G401 (cell line): ENCODE data around the gene DLG5. TPM values are rescaled to one million over a fixed set of nuclear protein-coding genes. Genes with fewer than 3 reads are reported as not detected.

ENCODE experiments used
- DNase-seq: peaks from one replicate; pipeline ENCODE4 v3.0.0-alpha.2; 2015; ENCODE audit warnings: low spot score
- in situ Hi-C: cut with HindIII; loops from 2 replicates; pipeline ENCODE4 v1.10.0; 2016; ENCODE audit warnings: low sequenced_read_pairs, mixed read lengths
- total RNA-seq: library from RNA; depleted of rRNA; stranded (reverse); fragments of >200 nt; shearing (Covaris generic); gene quantifications from 2 replicates; pipeline ENCODE4 v1.2.3, GENCODE V29; 2014

DLG5 gene
- total RNA-seq, 1 experiment from 2014 or later, result 48.7 TPM

GRCh38 chr10:77919713-77920108 is 6.8 kb downstream of the DLG5 start:
- in situ Hi-C loops, result no loop called here
- no peak for DNase-seq

DNA sequence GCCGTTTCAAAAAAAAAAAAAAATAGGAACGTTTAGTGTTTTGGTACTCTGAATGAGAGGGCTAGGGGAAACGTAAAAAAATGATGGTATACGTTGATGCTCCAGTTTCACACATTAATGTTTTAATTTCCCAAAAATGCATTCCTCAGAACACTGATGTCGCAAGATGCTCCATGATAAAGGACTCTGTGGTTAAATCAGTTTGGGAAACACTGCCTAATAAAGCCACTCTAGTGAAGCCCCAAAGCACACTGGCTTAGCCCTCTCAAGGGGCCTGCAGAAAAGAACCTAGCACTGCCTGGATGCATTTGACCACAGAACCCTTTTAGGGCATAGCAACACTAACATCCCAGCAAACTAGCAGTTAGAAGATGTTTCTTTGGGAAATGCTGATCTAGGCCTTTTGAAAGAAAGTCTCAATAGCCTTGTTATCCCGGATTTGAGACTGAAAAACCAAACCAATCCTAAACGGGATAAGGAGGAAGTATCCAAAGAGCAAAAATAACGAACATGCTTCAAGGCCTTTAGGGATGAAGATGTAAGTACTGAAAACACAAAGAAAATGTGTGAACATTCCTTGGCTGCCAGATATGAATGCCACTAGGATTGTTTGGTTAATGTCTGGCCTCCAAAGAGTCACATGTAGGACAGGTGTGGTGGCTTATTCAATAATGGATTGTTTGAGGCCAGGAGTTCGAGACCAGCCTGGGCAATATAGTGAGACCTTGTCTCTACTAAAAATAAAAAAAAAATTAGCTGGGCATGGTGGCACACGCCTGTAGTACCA is 11.0 kb downstream of the DLG5 start:
- in situ Hi-C loops, result no loop called here
- no peak for DNase-seq

GRCh38 chr10:77913090-77913489 is 13.5 kb downstream of the DLG5 start:
- in situ Hi-C loops, result no loop called here

GRCh38 chr10:77912576-77912975 is 14.0 kb downstream of the DLG5 start:
- DNase-seq, result no peak
- in situ Hi-C loops, result no loop called here

More at GRCh38 chr10:77913090-77913489, 13.5 kb downstream of the DLG5 start:
- no peak for DNase-seq

DNA sequence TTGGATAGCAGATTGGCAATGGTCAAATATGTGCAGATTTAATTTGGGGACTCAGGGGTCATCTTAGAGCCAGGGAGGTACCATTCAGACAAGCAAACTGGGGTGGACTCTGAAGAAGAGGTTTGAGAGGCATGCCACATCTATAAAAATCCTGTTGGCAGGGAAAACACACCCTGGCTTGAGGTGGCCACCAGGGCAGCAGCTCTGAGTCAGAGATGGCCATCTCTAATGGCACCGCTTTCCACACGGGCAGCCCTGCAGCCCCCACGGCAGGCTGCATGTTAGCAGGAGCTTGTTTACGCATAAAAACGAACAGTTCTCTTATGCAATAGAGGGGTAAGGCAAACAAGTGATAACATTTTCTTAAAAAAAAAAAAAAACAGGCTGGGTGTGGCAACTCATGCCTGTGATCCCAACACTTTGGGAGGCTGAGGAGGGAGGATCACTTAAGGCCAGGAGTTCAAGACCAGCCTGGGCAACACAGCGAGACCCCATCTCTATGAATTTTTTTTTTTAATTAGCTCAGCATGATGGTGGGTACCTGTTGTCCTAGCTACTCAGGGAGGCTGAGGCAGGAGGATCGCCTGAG is 14.9 kb downstream of the DLG5 start:
- in situ Hi-C loops, result no loop called here
- DNase-seq, result no peak

- in situ Hi-C loops, result no loop called here
- DNase-seq, result no peak
Measured at GRCh38 chr10:77910524-77911145, 15.9 kb downstream of the DLG5 start.

- in situ Hi-C loops, result no loop called here
- no peak for DNase-seq
Measured at GRCh38 chr10:77909749-77910375, 16.7 kb downstream of the DLG5 start.

DNA sequence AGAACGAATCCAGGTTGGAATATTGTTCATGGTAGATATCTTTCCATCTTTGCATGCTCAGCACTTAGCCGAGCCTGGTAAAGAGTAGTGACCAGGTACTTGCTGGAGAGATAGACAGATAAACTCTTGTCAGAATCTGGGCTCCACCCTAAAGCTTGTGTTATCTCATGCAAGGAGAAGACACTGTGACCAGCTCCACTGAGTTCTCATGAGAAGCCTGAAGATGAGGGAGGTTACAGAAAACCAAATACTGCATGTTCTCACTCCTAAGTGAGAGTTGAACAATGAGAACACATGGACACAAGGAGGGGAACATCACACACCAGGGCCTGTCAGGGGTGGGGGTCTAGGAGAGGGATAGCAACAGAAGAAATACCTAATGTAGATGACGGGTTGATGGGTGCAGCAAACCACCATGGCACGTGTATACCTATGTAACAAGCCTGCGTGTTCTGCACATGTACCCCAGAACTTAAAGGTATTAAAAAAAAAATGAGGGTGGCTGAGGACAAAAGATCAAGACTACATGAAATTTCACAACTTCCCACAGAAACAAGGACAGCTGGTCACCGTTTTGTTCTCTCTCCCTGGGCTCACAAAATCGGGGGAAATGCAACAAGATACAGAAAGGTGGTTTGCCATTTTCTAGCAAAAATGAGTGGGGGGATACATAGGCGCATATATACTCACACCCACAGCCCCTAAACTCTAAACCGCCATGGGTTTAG is 17.4 kb downstream of the DLG5 start:
- in situ Hi-C loops, result no loop called here
- DNase-seq, result no peak

GRCh38 chr10:77907900-77908717 is 18.4 kb downstream of the DLG5 start:
- in situ Hi-C loops, result no loop called here
- no peak for DNase-seq

DNA sequence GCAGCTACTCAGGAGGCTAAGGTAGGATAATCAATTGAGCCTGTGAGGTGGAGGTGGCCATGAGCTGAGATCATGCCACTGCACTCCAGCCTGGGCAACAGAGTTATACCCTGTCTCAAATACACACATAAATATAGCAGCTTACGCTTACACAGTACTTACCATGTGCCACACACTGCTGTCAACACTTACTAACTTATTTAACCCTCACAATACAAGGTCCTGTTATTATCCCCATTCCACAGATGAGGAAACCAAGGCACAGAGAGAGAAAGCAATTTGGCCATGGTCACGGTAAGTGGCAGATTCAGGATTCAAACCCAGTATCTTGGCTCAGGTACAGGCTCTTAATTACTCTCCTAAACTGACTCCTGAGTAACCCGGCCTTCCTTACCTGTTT is 19.1 kb downstream of the DLG5 start:
- in situ Hi-C loops, result no loop called here
- no peak for DNase-seq

GRCh38 chr10:77906951-77907421 is 19.6 kb downstream of the DLG5 start:
- in situ Hi-C loops, result no loop called here
- DNase-seq, result no peak

DNA sequence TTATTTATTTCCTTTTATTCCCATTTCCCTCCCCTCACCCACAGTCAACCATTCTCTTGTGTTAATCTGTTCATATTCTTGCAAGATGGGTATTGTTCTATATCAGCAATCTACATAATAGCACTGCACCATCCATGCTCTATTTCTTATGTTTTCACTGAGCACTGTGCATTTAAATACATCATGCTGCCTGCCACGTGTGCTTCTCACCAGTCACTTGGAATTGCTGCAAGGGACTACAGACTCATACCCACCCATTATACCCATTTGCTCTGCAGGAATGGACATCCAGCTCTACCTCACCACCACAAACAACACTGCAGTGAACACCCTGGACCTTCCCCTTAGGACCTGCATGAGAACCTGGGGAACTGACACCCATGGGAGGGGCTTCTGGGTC is 20.8 kb downstream of the DLG5 start:
- in situ Hi-C loops, result no loop called here
- DNase-seq, result no peak

- DNase-seq, result no peak
- in situ Hi-C loops, result no loop called here
Measured at GRCh38 chr10:77905086-77905748, 21.3 kb downstream of the DLG5 start.

DNA sequence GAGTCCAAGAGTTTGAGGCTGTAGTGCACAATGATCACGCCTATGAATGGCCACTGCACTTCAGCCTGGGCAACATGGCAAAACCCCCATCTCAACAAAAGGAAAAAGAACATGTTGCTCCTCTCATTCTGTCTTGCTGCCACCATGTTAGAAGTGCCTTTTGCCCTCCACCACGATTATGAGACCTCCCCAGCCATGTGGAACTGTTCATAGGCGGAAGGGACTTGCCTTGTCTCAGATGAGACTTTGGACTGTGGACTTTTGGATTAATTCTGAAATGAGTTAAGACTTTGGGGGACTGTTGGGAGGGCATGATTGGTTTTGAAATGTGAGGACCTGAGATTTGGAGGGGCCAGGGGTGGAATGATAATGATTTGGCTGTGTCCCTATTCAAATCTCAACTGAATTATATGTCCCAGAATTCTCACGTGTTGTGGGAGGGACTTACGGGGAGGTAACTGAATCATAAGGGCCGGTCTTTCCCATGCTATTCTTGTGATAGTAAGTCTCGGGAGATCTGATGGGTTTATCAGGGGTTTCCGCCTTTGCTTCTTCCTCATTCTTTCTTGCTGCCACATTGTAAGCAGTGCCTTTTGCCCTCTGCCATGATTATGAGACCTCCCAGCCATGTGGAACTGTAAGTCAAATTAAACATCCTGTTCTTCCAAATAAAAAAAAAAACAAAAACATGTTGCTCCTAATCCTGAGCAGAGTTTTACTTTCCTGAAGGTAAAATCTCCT is 22.3 kb downstream of the DLG5 start:
- in situ Hi-C loops, result no loop called here
- DNase-seq, result no peak

GRCh38 chr10:77902159-77902558 is 24.4 kb downstream of the DLG5 start:
- in situ Hi-C loops, result no loop called here
- DNase-seq, result no peak

DNA sequence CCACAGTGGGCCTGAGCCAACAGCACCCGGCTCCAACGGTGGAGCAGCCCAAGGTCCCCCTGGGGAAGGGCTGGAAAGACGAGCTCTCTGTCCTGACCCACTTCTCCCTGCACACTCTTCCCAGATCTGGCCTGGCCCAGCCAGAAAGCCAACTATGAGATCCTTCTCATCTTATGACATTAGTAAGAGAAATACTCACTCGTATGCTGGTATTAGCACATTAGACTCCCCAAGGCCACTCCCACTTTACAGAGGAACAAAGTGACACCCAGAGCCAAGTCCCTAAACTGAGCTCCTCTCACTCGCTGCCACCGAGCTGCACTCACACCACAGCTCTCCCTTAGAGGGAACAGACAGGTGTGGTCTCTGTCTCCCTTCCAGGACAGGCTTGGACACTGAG is 24.8 kb downstream of the DLG5 start:
- in situ Hi-C loops, result no loop called here
- no peak for DNase-seq

DNA sequence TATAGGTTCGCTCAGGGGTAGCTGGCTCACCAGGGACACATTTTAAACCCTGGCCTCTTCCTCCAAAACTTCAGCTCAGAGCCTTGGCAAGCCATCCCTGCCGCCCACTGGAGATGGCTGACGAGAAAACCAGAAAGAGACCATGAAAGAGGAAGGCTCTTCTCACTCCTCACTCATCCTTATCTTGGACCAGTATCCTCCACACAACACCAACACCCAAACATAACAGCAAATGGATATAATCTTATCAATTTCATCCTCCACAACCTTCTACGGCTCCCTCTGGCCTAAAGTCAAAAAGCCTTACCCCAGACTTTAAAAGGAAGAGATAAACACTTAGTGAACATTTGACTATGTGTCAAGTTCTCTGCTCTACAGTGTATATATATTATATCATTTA is 26.9 kb downstream of the DLG5 start:
- no peak for DNase-seq
- in situ Hi-C loops, result no loop called here
